GM18909 (cell line): Measurements from ENCODE around the gene CDCA3.
"Not testable (repeated sequence)": the region's sequence is repeated elsewhere in the genome, so short reads cannot be mapped to it uniquely, and the experiment has no call there.

ENCODE experiments used
- ATAC-seq: cut with Tn5 transposase; IDR thresholded peaks from one replicate; pipeline ENCODE4 v1.9.1; 2021; ENCODE audit warnings: mild to moderate bottlenecking; ENCODE audit not compliant: unreplicated experiment, poor library complexity

The CDCA3 gene

DNA sequence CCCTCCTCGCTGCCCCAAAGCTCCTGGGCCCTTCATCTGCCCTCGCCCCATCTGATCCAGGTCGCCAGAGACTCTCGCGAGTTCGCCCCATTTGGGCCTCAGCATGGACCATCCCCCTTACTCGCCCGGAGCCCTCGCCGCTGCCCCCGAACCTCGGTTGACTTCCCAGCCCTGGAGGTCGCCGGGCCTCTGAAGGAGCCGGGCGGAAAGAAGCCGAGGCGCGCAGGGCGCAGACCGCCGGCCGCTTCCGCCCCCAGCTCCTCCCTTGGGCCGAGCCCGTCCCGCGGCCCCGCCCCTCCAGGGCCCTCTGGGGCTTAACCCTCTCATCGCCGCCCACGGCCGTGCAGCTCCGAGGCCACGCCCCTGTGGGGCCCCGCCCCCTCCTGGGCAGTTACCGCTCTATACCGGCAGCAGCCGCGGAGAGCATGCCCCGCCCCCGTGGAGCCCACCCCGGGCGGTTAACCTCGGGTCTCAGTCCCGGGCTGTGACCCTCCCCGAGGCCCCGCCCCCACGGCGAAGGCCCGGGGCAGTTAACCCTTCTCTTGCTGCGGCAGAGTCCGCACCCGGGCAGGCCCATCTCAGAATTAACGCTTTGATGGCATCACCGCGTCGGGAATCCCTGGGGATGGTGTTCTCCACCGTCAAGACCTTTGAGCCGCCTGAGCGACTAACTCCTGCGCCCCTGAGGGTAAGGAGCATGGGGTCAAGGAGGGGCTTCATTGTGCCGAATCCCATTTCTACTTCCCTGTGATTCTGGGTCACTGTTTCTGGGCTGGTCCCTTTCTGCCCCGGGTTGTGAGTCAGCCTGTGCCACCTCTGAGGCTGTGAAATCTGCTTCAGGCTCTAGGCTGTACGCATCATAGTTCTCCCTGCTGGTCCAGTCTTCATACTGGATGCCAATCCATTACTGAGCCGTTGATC is 22.3 kb upstream of the CDCA3 start, which contains the start of gene SPSB2:
SPSB2 (minus strand) TSS at position 210 of the 921 bp plus-strand sequence. CDS start 402 bp downstream, outside the sequence.
- peak; percentile 82 for ATAC-seq

DNA sequence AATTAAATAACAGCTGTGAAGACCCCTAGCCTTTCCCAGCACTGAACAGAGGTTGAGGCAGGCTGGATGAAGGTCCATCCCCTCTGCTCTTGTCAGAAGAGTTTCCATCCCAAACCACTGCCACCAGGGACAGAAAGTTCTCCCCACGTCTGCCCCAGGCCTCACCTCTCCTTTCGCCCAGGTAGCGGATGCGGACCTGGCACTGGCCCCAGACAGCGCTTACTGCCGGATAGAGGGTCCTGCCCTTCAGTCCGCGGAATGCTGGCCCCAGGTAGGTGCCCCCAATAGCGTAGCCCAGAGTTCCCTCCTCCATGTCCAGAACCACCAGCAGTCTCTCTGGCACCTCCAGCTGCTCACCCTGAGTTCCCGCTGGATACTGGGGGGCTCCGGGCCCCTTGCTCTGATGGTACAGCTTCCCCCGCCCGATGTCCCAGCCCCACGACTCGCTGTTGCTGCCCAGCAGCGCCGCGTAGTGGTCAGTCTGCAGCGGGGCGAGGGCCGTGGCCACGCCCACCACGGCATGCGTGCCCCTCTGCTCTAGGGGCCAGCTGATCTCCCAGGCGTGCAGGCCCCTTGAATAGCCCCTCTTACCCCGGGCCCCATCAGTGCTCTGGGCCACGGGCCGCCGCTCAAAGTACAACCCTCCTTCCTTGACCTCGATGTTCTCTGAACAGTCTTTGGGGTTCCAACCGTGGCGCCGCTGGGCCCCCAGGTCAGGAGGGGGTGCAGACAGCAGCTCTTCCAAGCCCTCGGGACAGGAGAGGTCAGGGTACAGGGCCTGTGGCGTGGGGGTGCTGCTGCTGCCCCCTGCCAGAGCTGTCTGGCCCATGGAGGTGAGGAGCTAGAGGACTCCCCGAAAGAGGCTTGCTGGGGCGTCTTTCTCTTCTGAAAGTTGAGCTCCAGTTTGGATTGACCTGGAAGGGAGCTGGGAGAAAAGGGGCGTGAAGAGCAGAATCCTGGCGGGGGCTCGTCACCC is 21.3 kb upstream of the CDCA3 start:
- peak; percentile 33 for ATAC-seq

- ATAC-seq = no peak
These were observed 20.2 kb upstream of the CDCA3 start for GRCh38 chr12:6871052-6871957.

- ATAC-seq = not testable (repeated sequence)
These were observed 19.2 kb upstream of the CDCA3 start for GRCh38 chr12:6870304-6870703.

DNA sequence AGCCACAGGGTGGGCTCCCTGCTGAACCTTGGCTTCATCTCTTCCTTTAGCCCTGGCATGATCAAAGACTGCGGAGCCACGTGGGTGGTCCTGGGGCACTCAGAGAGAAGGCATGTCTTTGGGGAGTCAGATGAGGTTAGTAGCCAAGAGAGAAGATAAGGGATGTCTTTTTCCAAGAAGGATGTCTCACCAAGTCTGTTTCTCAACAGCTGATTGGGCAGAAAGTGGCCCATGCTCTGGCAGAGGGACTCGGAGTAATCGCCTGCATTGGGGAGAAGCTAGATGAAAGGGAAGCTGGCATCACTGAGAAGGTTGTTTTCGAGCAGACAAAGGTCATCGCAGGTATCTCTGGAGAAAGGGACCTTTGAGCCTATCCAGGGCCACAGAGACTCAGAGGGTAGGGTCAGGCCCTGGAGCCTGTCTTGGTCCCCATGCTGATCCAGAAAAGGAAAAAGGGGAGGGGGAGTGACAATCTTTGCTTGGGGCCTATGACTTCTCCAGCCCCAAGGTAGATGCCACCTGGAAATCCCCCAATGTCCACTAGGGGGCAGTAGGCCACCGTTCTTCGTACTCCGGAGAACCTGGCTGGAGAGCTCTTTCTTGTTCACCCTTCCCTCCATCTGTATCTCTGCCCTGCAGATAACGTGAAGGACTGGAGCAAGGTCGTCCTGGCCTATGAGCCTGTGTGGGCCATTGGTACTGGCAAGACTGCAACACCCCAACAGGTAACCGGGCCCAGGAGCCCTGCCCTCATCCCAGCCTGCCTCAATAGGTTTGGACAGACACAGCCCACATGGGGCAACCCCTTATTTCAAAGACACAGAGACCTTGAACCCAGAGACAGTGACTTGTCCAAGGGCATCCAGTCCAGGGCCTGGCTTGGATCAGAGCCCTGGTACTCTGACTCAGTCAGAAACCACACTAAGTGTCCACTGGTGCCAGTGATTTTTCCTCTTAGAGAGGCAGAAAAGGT is 18.2 kb upstream of the CDCA3 start:
- no peak for ATAC-seq

- ATAC-seq = no peak
These were observed 17.3 kb upstream of the CDCA3 start for GRCh38 chr12:6868211-6869048.

- ATAC-seq = peak; percentile 66
These were observed 16.5 kb upstream of the CDCA3 start, which contains the start of gene TPI1 for GRCh38 chr12:6867413-6868210. TPI1 (plus strand) TSS chr12:6867531; CDS start chr12:6867567, 36 bp downstream.

DNA sequence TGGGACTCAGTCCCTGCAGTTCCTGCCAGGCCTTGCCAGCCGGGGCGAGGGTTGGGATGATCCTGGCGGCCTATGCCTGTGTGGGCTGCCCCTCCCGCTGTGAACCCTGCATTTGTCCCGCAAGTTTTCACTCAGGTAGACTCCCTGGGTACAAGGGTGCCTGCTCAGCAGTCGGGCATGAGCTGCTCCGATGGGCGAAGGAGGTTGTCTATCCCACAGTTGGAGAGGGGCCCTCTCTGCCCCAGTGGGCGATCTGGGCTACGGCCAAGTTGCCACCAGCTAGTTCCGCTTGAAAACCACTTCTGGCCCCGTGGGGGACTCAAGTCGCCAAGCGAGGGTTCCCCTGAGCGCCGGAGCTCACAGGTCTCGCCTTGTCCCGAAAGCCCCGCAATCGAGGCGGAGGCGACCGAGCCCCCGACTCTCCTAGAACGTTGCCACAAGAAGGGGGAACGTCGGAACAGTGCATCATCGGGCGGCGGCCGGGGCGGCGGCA is 15.9 kb upstream of the CDCA3 start:
- peak; percentile 2 for ATAC-seq

DNA sequence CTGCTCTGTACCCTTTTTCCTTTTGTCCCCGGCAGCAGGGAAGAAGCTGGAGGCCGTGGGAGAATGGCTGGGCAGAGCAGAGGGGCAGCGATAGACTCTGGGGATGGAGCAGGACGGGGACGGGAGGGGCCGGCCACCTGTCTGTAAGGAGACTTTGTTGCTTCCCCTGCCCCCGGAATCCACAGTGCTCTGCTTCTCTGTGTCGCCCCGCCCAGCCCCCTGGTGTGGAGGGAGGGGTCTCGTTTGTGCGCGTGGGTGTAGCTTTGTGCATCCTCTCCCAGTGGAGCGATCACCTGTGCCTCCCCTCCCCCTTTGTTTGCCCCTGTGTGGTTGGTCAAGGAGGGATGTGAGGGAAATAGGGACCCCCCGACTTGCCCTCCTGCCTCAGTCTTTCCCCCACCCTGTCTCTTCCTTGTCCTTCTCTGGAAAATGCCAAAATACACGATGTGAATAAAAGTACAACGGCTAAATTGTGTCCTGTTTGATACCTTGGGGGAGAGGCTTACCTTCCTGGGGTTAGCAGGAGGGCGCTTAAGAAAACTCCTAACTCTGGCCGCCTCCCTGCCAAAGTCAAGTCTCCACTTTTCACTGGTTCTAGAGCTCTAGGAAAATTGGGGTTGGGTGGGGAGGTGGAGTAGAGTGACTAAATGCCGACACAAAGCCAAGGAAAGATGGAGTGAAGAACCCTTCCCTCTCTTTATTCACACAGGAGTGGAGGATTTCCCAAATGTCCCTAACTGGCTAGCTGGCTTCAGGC is 15.3 kb upstream of the CDCA3 start:
- no peak for ATAC-seq

GRCh38 chr12:6865307-6865706 is 14.2 kb upstream of the CDCA3 start:
- ATAC-seq = not testable (repeated sequence)

DNA sequence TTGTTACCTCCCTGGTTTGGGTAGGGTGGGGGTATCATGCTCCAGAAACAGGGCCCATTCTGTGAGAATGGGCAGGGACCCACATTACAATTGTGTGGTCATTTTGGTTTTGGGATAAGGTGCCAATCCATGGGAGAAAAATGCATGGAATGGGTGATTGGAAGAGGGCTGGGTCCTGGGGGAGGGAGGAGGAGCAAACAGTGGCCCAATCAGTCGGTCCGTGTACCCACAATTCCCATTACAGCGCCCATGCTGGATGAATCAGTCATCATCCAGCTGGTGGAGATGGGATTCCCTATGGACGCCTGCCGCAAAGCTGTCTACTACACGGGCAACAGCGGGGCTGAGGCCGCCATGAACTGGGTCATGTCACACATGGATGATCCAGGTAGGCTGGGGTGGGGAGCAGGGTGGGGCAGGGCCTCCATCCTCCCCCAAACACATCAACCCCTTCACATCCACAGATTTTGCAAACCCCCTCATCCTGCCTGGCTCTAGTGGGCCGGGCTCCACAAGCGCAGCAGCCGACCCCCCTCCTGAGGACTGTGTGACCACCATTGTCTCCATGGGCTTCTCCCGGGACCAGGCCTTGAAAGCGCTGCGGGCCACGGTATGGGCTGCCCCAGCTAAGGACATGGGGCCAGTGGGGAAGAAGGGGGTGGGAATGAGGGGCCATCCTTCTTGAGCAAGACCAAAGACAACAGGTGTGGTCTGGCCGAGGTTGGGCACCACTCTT is 12.7 kb upstream of the CDCA3 start:
- ATAC-seq = no peak

DNA sequence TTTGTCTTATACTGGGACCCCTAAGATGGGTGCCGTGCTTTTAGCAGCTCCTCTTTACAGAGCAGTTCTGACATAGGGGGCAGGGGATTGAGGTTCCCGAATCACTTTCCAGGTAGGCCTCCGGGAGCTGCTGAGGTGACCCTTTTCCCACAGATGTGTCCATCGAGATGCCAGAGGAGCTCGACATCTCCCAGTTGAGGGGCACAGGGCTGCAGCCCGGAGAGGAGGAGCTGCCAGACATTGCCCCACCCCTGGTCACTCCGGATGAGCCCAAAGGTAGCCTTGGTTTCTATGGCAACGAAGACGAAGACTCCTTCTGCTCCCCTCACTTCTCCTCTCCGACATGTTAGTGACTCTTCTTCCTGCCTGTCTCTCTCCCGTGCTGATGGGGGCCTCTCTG is 11.9 kb upstream of the CDCA3 start:
- ATAC-seq = no peak

- ATAC-seq = no peak
These were observed 10.3 kb upstream of the CDCA3 start for GRCh38 chr12:6861391-6861790.

DNA sequence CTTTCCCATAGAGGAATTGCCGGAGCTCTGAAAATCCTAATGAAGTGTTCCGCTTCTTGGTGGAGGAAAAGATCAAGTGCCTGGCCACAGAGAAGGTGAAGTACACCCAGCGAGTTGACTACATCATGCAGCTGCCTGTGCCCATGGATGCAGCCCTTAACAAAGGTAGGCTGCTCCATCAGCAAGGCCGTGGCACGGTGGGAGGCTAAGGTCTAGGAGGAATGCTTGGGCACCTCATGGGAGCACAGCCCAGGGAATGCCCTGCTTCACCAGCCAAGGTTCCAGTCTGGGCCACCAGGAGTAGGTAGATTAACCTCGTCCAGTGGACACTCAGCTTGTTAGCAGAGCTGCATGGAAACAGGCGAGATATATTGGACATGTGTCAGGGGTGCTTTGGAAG is 9.9 kb upstream of the CDCA3 start:
- no peak for ATAC-seq

GRCh38 chr12:6860116-6860515 is 9.0 kb upstream of the CDCA3 start:
- no peak for ATAC-seq
